Endothelial cell of umbilical vein (primary cell): ENCODE data around the gene SYNGAP1. TPM values are rescaled to one million over a fixed set of nuclear protein-coding genes. Genes with fewer than 3 reads are reported as not detected.

ENCODE experiments used
- BruUV-seq: library from RNA; stranded (reverse); fragments of 400-500 nt; replicated peaks from 2 replicates; lab custom pipeline; 2021; lab: Mats Ljungman, UMichigan
- CTCF ChIA-PET: fragments of 300-600, 350-600 bp; sonication (Branson Sonifier 250); formaldehyde crosslinking; loops from one replicate; lab custom pipeline; 2021; ENCODE audit warnings: antibody characterized with exemption, inconsistent platforms; lab: Charles Lee
- POLR2A ChIA-PET: fragments of 300-600, 350-600 bp; sonication (Branson Sonifier 250); formaldehyde crosslinking; loops from one replicate; lab custom pipeline; 2021; ENCODE audit warnings: antibody characterized with exemption, inconsistent platforms; lab: Charles Lee
- DNase-seq: peaks from one replicate; pipeline ENCODE4 v3.0.0-alpha.2; 2011; ENCODE audit warnings: low read depth, low spot score
- FAIRE-seq: peaks from 2 replicates; lab custom pipeline; 2011; peaks lifted over from hg19 to GRCh38; lab: Jason Lieb, UNC
- H2AFZ ChIP-seq: 2 replicates; pipeline ENCODE4 v1.6.0; 2012; ENCODE audit warnings: low read depth, low read length, control low read depth, inconsistent platforms
- H3K27ac ChIP-seq: 2 replicates; pipeline ENCODE4 v1.5.1; 2011; ENCODE audit warnings: low read depth, mild to moderate bottlenecking, control low read depth, low read length, moderate library complexity; ENCODE audit not compliant: insufficient read depth
- H3K27me3 ChIP-seq, 2 experiments: 2 replicates each; pipeline versions ENCODE4 v1.6.0 to v1.6.1; 2011; ENCODE audit warnings: low read length in 2 of 2, mixed read lengths in 1 of 2; ENCODE audit not compliant: control insufficient read depth in 2 of 2, insufficient read depth in 2 of 2
- H3K36me3 ChIP-seq, 2 experiments: 2 replicates in 1 of 2; 3 replicates in 1 of 2; pipeline ENCODE4 v1.5.1; 2011; ENCODE audit warnings: low read length in 2 of 2, mild to moderate bottlenecking in 1 of 2, moderate library complexity in 1 of 2; ENCODE audit not compliant: control insufficient read depth in 2 of 2, insufficient read depth in 2 of 2; ENCODE audit errors: extremely low read depth in 1 of 2
- H3K4me1 ChIP-seq: 3 replicates; pipeline ENCODE4 v1.5.1; 2011; ENCODE audit warnings: mild to moderate bottlenecking, low read length; ENCODE audit not compliant: control insufficient read depth, insufficient read depth; ENCODE audit errors: extremely low read depth
- H3K4me2 ChIP-seq: 2 replicates; pipeline ENCODE4 v1.6.1; 2011; ENCODE audit warnings: low read length, control low read depth, mixed read lengths; ENCODE audit not compliant: insufficient read depth
- H3K4me3 ChIP-seq, 3 experiments: fragments of 200-600 bp in 1 of 3; sonication (generic), shearing (Covaris generic) in 1 of 3; replicated peaks in 1 of 3; 2 replicates each; pipeline ENCODE4 v1.5.1; 2011 to 2016; ENCODE audit warnings: control low read depth in 3 of 3, low read length in 3 of 3, mild to moderate bottlenecking in 2 of 3, inconsistent platforms in 1 of 3, low read depth in 1 of 3, moderate library complexity in 1 of 3; ENCODE audit not compliant: insufficient read depth in 1 of 3
- H3K79me2 ChIP-seq: 2 replicates; pipeline ENCODE4 v1.6.0; 2012; ENCODE audit warnings: low read length, inconsistent platforms; ENCODE audit not compliant: control insufficient read depth, insufficient read depth
- H3K9ac ChIP-seq: replicated peaks from 2 replicates; pipeline ENCODE3; 2011; ENCODE audit warnings: low read length, control low read depth; ENCODE audit not compliant: insufficient read depth; ENCODE audit errors: extremely low read depth
- H3K9me1 ChIP-seq: replicated peaks from 3 replicates; pipeline ENCODE4 v1.6.0; 2011; ENCODE audit warnings: mild to moderate bottlenecking, low read length; ENCODE audit not compliant: control insufficient read depth, insufficient read depth; ENCODE audit errors: extremely low read depth
- H3K9me3 ChIP-seq: replicated peaks from 2 replicates; pipeline ENCODE4 v1.5.1; 2012; ENCODE audit warnings: low read length, inconsistent platforms; ENCODE audit not compliant: control insufficient read depth, insufficient read depth
- H4K20me1 ChIP-seq: replicated peaks from 2 replicates; pipeline ENCODE3; 2011; ENCODE audit warnings: mild to moderate bottlenecking, low read length; ENCODE audit not compliant: control insufficient read depth, insufficient read depth; ENCODE audit errors: extremely low read depth
- EZH2 ChIP-seq: IDR thresholded peaks from 2 replicates; pipeline ENCODE4 v1.6.1; 2012; ENCODE audit warnings: borderline replicate concordance, low read depth, mild to moderate bottlenecking, moderate library complexity, low read length, inconsistent platforms; ENCODE audit not compliant: severe bottlenecking
- FOS ChIP-seq: IDR thresholded peaks from 2 replicates; pipeline ENCODE4 v1.6.1; 2011; ENCODE audit warnings: mild to moderate bottlenecking, low read length, moderate library complexity, borderline replicate concordance; ENCODE audit not compliant: insufficient read depth
- GATA2 ChIP-seq: IDR thresholded peaks from 2 replicates; pipeline ENCODE4 v1.7.0; 2011; ENCODE audit warnings: low read depth, mild to moderate bottlenecking, moderate library complexity, mixed read lengths, low read length; ENCODE audit not compliant: insufficient read length, insufficient read depth
- JUN ChIP-seq: IDR thresholded peaks from 2 replicates; pipeline ENCODE4 v1.6.1; 2011; ENCODE audit warnings: borderline replicate concordance, low read depth; ENCODE audit not compliant: insufficient read length, insufficient read depth
- MYC ChIP-seq: IDR thresholded peaks from one replicate; pipeline ENCODE4 v1.6.1; 2011; ENCODE audit warnings: mild to moderate bottlenecking, low read depth, low read length
- POLR2A ChIP-seq: IDR thresholded peaks from 2 replicates; pipeline ENCODE4 v1.6.1; 2012; ENCODE audit warnings: low read depth, mild to moderate bottlenecking, control low read depth, low read length
- POLR2AphosphoS5 ChIP-seq: IDR thresholded peaks from 2 replicates; pipeline ENCODE4 v1.6.1; 2012; ENCODE audit warnings: low read depth, mild to moderate bottlenecking, control low read depth, low read length, moderate library complexity; ENCODE audit not compliant: insufficient read depth
- dilution Hi-C: fragments of 300-500 bp; cut with MboI; formaldehyde crosslinking; loops from one replicate; pipeline ENCODE4 v1.15.0; 2019; ENCODE audit warnings: low sequenced_read_pairs; ENCODE audit not compliant: extremely low pct_ligation_motif_present
- intact Hi-C: fragments of 100-400 bp; cut with micrococcal nuclease; formaldehyde crosslinking; loops from one replicate; pipeline ENCODE4 v1.10.0; 2022
- polyA plus RNA-seq, 4 experiments: library from polyadenylated mRNA; depleted of rRNA in 3 of 4; stranded (reverse) in 3 of 4; unstranded in 1 of 4; fragments of >200 nt; gene quantifications; 2 replicates each; pipeline versions ENCODE4 v1.2.1 to v1.2.3, GENCODE V29; 2011 to 2012; ENCODE audit warnings: missing spikeins in 1 of 4
- total RNA-seq: library from RNA; stranded (reverse); gene quantifications from 2 replicates; pipeline ENCODE4 v1.2.3, GENCODE V29; 2021
- TF ChIP-seq, protein P1 (sequence below): IDR thresholded peaks from 2 replicates; pipeline ENCODE4 v1.6.1; 2011; ENCODE audit not compliant: insufficient read depth, insufficient read length
- TF ChIP-seq, protein P2 (sequence below), 2 donors: IDR thresholded peaks; 1 replicate in 1 of 2; 2 replicates in 1 of 2; pipeline ENCODE4 v1.5.1; 2011; ENCODE audit warnings: low read length in 2 of 2, mild to moderate bottlenecking in 2 of 2, moderate library complexity in 2 of 2, control low read depth in 1 of 2, inconsistent platforms in 1 of 2, low read depth in 1 of 2; ENCODE audit not compliant: insufficient read depth in 1 of 2; ENCODE audit errors: extremely low read depth in 1 of 2

The SYNGAP1 gene
- total and polyA plus RNA-seq, 2 donors (not counting 3 experiments of a cell fraction or from before 2014, with no cell fraction given): 7.3 to 15.1 TPM

DNA sequence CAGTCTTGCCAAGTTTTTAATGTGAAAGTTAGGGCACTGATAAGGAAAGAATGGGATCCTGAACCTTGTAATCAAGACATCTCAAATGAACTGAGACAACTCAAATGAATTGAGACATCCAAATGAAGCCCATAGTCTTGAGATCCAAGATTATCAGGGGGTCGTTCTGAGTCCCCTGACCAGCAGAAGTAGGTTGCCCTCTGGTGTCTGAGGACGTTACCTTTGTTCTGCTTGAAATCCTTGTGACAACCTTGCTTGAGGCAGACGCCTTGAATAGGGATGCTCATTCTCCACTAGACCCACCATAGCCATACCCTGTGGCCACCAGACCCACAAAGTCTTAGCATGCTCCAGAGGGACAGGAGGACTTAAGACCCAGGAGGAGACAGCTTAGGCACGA is 72.2 kb downstream of the SYNGAP1 start:
- Histone ChIP-seq H3K36me3 (no peaks in the 10 kb centered on the region), H3K79me2 (no peaks in the 10 kb centered on the region), H3K27me3 (peaks cover 0 to 4% of the 10 kb centered on the region in 2 experiments), H3K4me3 (no peak overlapping the region), H3K4me2 (no peak overlapping the region), H4K20me1 (no peaks in the 10 kb centered on the region), H2AFZ (no peak overlapping the region), H3K9me1 (no peaks in the 10 kb centered on the region), H3K27ac (no peak overlapping the region), H3K9ac (no peak overlapping the region), H3K9me3 (no peaks in the 10 kb centered on the region), H3K4me1 (no peaks in the 10 kb centered on the region)
- DNase-seq: no peak
- no TSS peak for BruUV-seq
- intact Hi-C loops (loop anchor here (5.0 kb wide), 1 partner anchor 100 kb away; the partner anchor contains the start of gene KIFC1), dilution Hi-C loops (no loop called here)
- CTCF ChIA-PET: interaction anchor here (0.6 kb wide), 1 partner anchor 14 kb away, joined by 3 read pairs; no protein-coding TSS in a partner anchor
- TF ChIP-seq EZH2 (no peak), GATA2 (no peak), POLR2AphosphoS5 (no peak), POLR2A (no peak), JUN (no peak), MYC (no peak), FOS (no peak)
- TF ChIP-seq, protein P1, sequence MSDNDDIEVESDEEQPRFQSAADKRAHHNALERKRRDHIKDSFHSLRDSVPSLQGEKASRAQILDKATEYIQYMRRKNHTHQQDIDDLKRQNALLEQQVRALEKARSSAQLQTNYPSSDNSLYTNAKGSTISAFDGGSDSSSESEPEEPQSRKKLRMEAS: no peak
- TF ChIP-seq, protein P2, sequence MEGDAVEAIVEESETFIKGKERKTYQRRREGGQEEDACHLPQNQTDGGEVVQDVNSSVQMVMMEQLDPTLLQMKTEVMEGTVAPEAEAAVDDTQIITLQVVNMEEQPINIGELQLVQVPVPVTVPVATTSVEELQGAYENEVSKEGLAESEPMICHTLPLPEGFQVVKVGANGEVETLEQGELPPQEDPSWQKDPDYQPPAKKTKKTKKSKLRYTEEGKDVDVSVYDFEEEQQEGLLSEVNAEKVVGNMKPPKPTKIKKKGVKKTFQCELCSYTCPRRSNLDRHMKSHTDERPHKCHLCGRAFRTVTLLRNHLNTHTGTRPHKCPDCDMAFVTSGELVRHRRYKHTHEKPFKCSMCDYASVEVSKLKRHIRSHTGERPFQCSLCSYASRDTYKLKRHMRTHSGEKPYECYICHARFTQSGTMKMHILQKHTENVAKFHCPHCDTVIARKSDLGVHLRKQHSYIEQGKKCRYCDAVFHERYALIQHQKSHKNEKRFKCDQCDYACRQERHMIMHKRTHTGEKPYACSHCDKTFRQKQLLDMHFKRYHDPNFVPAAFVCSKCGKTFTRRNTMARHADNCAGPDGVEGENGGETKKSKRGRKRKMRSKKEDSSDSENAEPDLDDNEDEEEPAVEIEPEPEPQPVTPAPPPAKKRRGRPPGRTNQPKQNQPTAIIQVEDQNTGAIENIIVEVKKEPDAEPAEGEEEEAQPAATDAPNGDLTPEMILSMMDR (IDR thresholded peaks at IDR 0.05; ENCODE audit: extremely low read depth in 1 of 2, insufficient read depth in 1 of 2, low read depth in 1 of 2, low read length in 2 of 2): no peak
- POLR2A ChIA-PET: no interaction called here
- no peak for FAIRE-seq
